ENCODE results near the gene KCNE5. TPM values are rescaled to one million over a fixed set of nuclear protein-coding genes. Genes with fewer than 3 reads are reported as not detected.
A peak's percentile ranks its signal among the peaks of the same experiment; 100 is the strongest.

Gene KCNE5
- total RNA-seq, 1 donor from 2014 or later = not detected

DNA sequence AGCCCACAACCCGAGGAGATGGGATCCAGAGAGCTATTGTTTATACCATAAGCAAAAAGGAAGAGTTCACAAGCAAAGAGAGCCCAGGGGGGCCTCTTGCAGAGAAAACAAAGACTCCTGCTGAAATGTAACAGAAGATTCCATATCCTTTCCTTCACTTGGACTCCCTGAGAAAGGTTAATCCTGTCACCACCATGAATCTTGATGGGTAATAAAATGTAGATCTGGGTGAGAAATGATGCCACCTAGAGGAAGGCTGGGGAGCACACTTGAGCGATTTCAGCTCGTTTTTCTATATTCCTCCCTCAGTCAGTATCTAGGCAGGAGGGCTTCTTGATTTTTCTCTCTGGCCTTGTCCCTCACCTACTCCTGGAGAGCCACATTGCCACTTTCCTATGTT is 10.2 kb upstream of the KCNE5 start:
- Histone ChIP-seq H3K36me3 (ENCODE audit: control insufficient read depth, insufficient read depth, low read length) (no peaks in the 10 kb centered on the region), H3K27me3 (ENCODE audit: control insufficient read depth, insufficient read depth, low read length) (no peaks in the 10 kb centered on the region), H3K4me3 (ENCODE audit: low read depth, low read length) (no peak overlapping the region)
- DNase-seq (ENCODE audit: low read depth) = no peak
- TF ChIP-seq, protein P1, sequence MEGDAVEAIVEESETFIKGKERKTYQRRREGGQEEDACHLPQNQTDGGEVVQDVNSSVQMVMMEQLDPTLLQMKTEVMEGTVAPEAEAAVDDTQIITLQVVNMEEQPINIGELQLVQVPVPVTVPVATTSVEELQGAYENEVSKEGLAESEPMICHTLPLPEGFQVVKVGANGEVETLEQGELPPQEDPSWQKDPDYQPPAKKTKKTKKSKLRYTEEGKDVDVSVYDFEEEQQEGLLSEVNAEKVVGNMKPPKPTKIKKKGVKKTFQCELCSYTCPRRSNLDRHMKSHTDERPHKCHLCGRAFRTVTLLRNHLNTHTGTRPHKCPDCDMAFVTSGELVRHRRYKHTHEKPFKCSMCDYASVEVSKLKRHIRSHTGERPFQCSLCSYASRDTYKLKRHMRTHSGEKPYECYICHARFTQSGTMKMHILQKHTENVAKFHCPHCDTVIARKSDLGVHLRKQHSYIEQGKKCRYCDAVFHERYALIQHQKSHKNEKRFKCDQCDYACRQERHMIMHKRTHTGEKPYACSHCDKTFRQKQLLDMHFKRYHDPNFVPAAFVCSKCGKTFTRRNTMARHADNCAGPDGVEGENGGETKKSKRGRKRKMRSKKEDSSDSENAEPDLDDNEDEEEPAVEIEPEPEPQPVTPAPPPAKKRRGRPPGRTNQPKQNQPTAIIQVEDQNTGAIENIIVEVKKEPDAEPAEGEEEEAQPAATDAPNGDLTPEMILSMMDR (IDR thresholded peaks at IDR 0.05; ENCODE audit: insufficient read depth, low read length, poor library complexity, severe bottlenecking) = peak; percentile 36

DNA sequence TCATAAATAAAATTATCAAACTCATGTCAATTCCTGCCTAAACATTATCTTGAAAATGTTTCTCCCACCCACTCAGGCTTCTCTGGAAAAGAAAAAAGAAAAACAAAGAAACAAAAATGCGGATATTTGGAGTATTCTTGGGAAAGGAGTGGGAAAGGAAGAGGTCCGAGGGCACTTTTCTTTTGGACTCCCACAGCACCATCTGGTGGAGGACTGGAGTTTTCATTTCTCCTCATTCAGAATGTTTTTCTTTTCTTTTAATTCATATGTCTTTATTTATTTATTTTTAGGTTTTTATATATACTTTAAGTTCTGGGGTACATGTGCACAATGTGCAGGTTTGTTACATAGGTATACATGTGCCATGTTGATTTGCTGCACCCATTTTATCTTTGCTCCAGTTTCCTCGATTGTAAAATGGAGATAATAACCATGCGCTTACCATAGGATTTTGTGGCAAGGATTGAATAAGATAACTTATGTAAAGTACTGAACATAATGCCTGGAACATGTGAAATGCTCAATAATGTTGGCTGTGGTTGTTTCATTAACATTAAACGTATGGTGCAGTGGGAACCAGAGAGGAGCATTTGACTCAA is 8.0 kb upstream of the KCNE5 start:
- H3K4me3 ChIP-seq (ENCODE audit: low read depth, low read length) = no peak overlapping the region
- no peaks in the 10 kb centered on the region for H3K27me3 ChIP-seq (ENCODE audit: control insufficient read depth, insufficient read depth, low read length)
- TF ChIP-seq, protein P1 (IDR thresholded peaks at IDR 0.05; ENCODE audit: insufficient read depth, low read length, poor library complexity, severe bottlenecking) = peak; percentile 52
- no peaks in the 10 kb centered on the region for H3K36me3 ChIP-seq (ENCODE audit: control insufficient read depth, insufficient read depth, low read length)
- DNase-seq (ENCODE audit: low read depth) = no peak

DNA sequence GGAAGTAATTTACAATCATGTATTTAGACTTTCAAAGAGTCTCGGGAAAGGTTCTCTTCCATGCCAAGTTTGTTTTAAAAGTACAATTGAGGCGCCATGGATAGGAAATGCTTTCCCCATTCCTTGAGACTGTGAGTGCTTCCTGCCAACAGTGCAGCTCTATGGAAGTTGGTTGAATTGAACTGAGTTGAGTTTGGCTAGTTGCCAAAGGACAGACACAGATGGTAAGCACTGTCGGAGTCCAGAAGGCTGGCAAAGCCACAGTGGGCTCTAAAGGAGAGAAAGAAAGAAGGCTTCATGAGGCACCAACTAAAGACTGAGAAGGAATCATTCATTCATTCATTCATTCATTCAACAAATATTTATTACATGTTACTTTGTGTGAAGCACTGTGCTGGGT is 4.3 kb upstream of the KCNE5 start:
- no peak for DNase-seq (ENCODE audit: low read depth)
- TF ChIP-seq, protein P1 (IDR thresholded peaks at IDR 0.05; ENCODE audit: insufficient read depth, low read length, poor library complexity, severe bottlenecking) = no peak
- no peaks in the 10 kb centered on the region for H3K27me3 ChIP-seq (ENCODE audit: control insufficient read depth, insufficient read depth, low read length)
- no peaks in the 10 kb centered on the region for H3K36me3 ChIP-seq (ENCODE audit: control insufficient read depth, insufficient read depth, low read length)
- no peak overlapping the region for H3K4me3 ChIP-seq (ENCODE audit: low read depth, low read length)

DNA sequence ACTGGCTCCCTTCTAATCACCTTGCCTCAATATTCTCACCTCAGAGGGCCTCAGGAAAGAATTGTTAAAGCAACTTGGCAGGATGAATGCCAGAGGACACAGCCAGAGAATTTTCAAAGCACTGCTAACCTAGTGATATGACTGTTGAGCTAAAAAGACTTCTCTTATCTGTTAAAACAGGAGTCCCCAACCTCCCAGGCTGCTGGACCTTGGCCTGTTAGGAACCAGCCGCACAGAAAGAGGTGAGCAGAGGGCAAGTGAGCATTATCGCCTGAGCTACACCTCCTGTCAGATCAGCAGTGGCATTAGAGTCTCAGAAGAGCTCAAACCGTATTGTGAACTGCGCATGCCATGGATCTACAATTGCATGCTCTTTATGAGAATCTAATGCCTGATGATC is 1.7 kb upstream of the KCNE5 start:
- no peak for DNase-seq (ENCODE audit: low read depth)
- Histone ChIP-seq H3K4me3 (ENCODE audit: low read depth, low read length) (no peak overlapping the region), H3K27me3 (ENCODE audit: control insufficient read depth, insufficient read depth, low read length) (no peaks in the 10 kb centered on the region), H3K36me3 (ENCODE audit: control insufficient read depth, insufficient read depth, low read length) (no peaks in the 10 kb centered on the region)
- TF ChIP-seq, protein P1 (IDR thresholded peaks at IDR 0.05; ENCODE audit: insufficient read depth, low read length, poor library complexity, severe bottlenecking) = no peak

DNA sequence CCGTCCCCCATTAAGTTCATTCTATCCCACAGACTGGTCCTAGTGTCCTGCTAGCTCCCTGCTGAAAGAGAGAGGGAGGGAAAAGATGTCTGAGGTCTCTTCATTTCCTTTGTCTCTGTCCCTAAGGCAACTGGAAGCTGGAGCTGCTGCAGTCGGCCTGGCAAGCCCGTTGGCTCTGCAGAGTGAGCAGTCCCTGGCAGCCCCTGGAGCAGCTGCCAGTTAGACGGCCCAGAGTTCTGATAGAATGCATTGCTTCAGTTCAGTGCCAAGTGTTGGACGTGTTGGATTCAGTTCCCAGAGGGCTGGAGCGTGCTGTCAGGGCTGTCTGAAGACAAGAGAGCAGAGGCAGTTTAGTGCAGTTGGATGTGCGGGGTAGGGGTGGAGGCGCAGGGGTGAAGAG is 975 bp downstream of the KCNE5 start:
- no peak for DNase-seq (ENCODE audit: low read depth)
- Histone ChIP-seq H3K36me3 (ENCODE audit: control insufficient read depth, insufficient read depth, low read length) (no peaks in the 10 kb centered on the region), H3K27me3 (ENCODE audit: control insufficient read depth, insufficient read depth, low read length) (no peaks in the 10 kb centered on the region), H3K4me3 (ENCODE audit: low read depth, low read length) (no peak overlapping the region)
- TF ChIP-seq, protein P1 (IDR thresholded peaks at IDR 0.05; ENCODE audit: insufficient read depth, low read length, poor library complexity, severe bottlenecking) = no peak

DNA sequence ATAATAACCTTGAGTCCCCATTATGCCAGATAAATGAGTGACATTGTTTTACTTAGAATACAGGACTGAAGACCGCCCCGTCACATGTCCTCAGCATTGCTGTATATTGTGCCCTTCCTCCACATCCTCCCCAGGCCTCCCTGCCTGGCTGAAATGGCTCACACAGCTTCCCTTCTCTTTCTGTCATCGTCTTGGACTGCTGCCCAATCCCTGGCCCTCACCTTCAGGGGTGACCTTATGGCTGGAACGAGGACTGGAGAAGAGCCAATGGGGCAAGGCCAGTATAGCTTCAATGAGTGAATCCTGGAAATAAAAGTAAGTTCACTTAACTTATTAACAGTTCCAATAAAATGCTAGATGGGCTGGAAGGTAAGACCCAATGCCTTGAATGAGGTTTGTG is 2.7 kb downstream of the KCNE5 start:
- H3K4me3 ChIP-seq (ENCODE audit: low read depth, low read length) = no peak overlapping the region
- H3K27me3 ChIP-seq (ENCODE audit: control insufficient read depth, insufficient read depth, low read length) = no peaks in the 10 kb centered on the region
- no peaks in the 10 kb centered on the region for H3K36me3 ChIP-seq (ENCODE audit: control insufficient read depth, insufficient read depth, low read length)
- TF ChIP-seq, protein P1 (IDR thresholded peaks at IDR 0.05; ENCODE audit: insufficient read depth, low read length, poor library complexity, severe bottlenecking) = no peak
- no peak for DNase-seq (ENCODE audit: low read depth)

Data from kidney epithelial cell (primary cell).